Mammary epithelial cell (primary cell): ENCODE data around the gene AKT1.

Source experiments
- CTCF ChIP-seq, 2 donors: IDR thresholded peaks in 1 of 2; conservative IDR thresholded peaks in 1 of 2; 2 replicates each; pipeline ENCODE4 v1.5.1; 2011 to 2012; ENCODE audit warnings: inconsistent platforms in 2 of 2, low read length in 2 of 2, mild to moderate bottlenecking in 2 of 2, control low read depth in 1 of 2, low read depth in 1 of 2; ENCODE audit not compliant: insufficient read depth in 1 of 2; ENCODE audit errors: extremely low read depth in 1 of 2
- EZH2 ChIP-seq: IDR thresholded peaks from 2 replicates; pipeline ENCODE4 v1.6.1; 2012; ENCODE audit warnings: low read length, inconsistent platforms, borderline replicate concordance

GRCh38 chr14:104792945-104793702 lies 2.4 kb downstream of the AKT1 start:
- peak in 1 of 2 donors; percentile 33 for TF ChIP-seq CTCF (conservative IDR thresholded peaks at IDR 0.05 in 1 of 2, IDR thresholded peaks at IDR 0.05 in 1 of 2; ENCODE audit: extremely low read depth in 1 of 2, insufficient read depth in 1 of 2, low read depth in 1 of 2, low read length in 2 of 2)
- TF ChIP-seq EZH2 = no peak
